Measurements from ENCODE around the gene STK35. TPM values are rescaled to one million over a fixed set of nuclear protein-coding genes. Genes with fewer than 3 reads are reported as not detected.
"Not testable (repeated sequence)": the region's sequence is repeated elsewhere in the genome, so short reads cannot be mapped to it uniquely, and the experiment has no call there.

Gene STK35
- total RNA-seq, 1 donor from 2014 or later: 17.8 TPM

DNA sequence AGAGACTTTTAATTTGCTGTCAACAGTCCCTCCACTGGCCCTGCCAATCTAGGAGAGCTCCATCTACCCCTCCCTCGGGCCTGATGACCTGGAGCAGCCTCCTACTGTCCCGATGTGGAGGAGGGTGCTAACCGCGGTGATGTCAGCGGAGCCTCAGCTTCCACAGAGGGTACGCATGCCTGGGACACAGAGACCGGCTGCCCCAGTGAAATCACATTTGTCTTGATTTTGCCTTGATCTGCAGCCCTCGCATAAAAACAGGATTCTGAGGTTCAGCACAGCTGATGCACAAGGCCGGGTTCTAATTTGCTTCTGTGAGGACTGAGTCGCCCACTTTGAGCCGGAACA is 77.6 kb downstream of the STK35 start:
- intact Hi-C loops (cut with micrococcal nuclease): loop anchor here (10.0 kb wide), 1 partner anchor 414 kb away; no protein-coding TSS in a partner anchor

DNA sequence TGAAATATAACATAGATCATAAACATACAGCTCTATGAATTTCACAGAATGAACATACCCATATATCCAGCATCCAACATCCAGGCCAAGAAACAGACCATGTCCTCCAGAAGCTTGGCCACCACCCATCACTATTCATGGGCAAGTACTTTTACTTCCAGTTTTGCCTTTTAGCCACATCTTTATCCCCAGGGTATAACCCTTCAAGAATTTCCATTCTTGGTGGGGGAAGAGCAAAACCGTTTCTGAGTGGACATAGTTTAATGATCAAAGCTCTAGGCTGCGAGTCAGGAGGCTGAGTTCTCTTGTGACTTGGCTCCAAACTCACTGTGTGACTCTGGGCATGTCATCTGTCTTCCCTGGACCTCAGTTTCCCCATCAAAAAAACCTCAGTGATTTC is 78.3 kb downstream of the STK35 start:
- intact Hi-C loops (cut with micrococcal nuclease): loop anchor here (10.0 kb wide), 1 partner anchor 415 kb away; no protein-coding TSS in a partner anchor

- intact Hi-C loops (cut with micrococcal nuclease): no loop called here
Observed at GRCh38 chr20:2183381-2183780, 81.8 kb downstream of the STK35 start.

DNA sequence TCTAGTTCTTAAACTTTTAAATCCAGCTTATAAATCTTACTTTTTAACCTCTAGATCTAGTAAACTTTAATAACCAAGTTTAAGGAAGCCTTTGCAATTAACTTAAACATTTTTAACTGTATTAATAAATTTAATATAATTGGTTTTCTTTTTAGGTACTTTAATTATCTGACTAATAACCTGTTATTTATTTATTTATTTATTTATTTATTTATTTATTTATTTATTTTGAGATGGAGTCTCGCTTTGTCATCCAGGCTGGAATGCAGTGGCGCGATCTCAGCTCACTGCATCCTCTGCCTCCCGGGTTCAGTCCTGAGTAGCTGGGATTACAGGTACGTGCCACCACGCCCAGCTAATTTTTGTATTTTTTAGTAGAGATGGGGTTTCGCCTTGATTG is 83.3 kb downstream of the STK35 start:
- intact Hi-C loops (cut with micrococcal nuclease): not testable (repeated sequence)

- intact Hi-C loops (cut with micrococcal nuclease): no loop called here
Observed at GRCh38 chr20:2195614-2196013, 94.0 kb downstream of the STK35 start.

DNA sequence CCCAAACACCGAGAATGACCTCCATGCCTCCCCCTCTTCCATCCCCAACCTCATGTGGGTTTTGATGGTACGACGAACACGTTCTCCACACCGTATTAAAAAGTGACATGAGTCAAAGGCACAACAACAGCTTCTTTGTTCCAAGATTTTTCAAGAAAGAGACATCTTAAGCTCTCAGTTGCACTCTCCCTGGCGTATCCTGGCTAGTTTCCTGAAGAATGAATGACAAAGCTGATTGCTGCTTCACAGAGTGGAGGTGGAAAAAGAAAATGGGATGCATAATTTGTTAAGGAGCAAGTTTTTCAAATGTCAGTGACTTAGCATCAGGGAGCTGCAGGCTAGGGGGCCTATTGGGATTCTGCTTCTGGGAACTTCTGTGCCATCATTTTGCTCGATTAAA is 95.5 kb downstream of the STK35 start:
- intact Hi-C loops (cut with micrococcal nuclease): no loop called here

Other genes starting within 250 kb of the STK35 start
- 0.05 TPM in 1 of 2 replicates, not detected in the other for gene SIRPA, start 206.4 kb upstream of the STK35 start, total RNA-seq
- not detected in 2 replicates for gene PDYN, start 107.8 kb upstream of the STK35 start, total RNA-seq
- gene TGM3, start 194.2 kb downstream of the STK35 start, total RNA-seq: not detected in 2 replicates

All from T-helper 2 cell treated with Interferon-gamma antibody and Interleukin-4, amounts not matched to agents 100 ng/mL and 5 ng/mL, for 36 hours (primary cell).